Calu3 (cell line): ENCODE measurements around the gene HNRNPDL. TPM values are rescaled to one million over a fixed set of nuclear protein-coding genes. Genes with fewer than 3 reads are reported as not detected.

Source experiments
- BruUV-seq: library from RNA; stranded (reverse); fragments of 400-500 nt; replicated peaks from 2 replicates; lab custom pipeline; 2021; lab: Mats Ljungman, UMichigan
- CTCF ChIA-PET: fragments of 300-600 bp; sonication (Branson Sonifier 250); formaldehyde crosslinking; loops from one replicate; lab custom pipeline; 2022; ENCODE audit warnings: antibody characterized with exemption; lab: Charles Lee
- DNase-seq: peaks from one replicate; pipeline ENCODE4 v3.0.0; 2022
- H3K27ac Mint-ChIP-seq: one replicate; pipeline ENCODE4 v1.8.0; 2022; ENCODE audit warnings: mixed read lengths; ENCODE audit not compliant: unreplicated experiment
- H3K27me3 Mint-ChIP-seq: one replicate; pipeline ENCODE4 v1.8.0; 2022; ENCODE audit warnings: mixed read lengths; ENCODE audit not compliant: unreplicated experiment
- H3K36me3 Mint-ChIP-seq: one replicate; pipeline ENCODE4 v1.8.0; 2022; ENCODE audit warnings: mild to moderate bottlenecking, moderate library complexity, mixed read lengths; ENCODE audit not compliant: insufficient read depth, unreplicated experiment
- H3K4me1 Mint-ChIP-seq: one replicate; pipeline ENCODE4 v1.8.0; 2022; ENCODE audit warnings: mild to moderate bottlenecking, low read depth, mixed read lengths; ENCODE audit not compliant: unreplicated experiment
- H3K4me3 Mint-ChIP-seq: one replicate; pipeline ENCODE4 v1.8.0; 2022; ENCODE audit warnings: mild to moderate bottlenecking, low read depth, moderate library complexity, mixed read lengths; ENCODE audit not compliant: unreplicated experiment
- H3K9me3 Mint-ChIP-seq: one replicate; pipeline ENCODE4 v1.8.0; 2022; ENCODE audit warnings: low read depth, mixed read lengths; ENCODE audit not compliant: unreplicated experiment
- CTCF ChIP-seq: fragments of 200-600 bp; IDR thresholded peaks from one replicate; pipeline ENCODE4 v1.8.0; 2022; ENCODE audit warnings: antibody characterized with exemption; ENCODE audit not compliant: unreplicated experiment
- intact Hi-C: fragments of 100-400 bp; cut with micrococcal nuclease; formaldehyde crosslinking; loops from one replicate; pipeline ENCODE4 v1.10.0; 2022; ENCODE audit not compliant: unreplicated experiment
- total RNA-seq: library from RNA; stranded (reverse); gene quantifications from 2 replicates; pipeline ENCODE4 v1.2.3, GENCODE V29; 2022

Gene HNRNPDL
- total RNA-seq, 1 experiment from 2014 or later = 198 TPM

GRCh38 chr4:82436780-82437179 is 6.5 kb upstream of the HNRNPDL start:
- peaks cover 21% of the 10 kb centered on the region for H3K36me3 Mint-ChIP-seq
- no TSS peak for BruUV-seq
- no peak overlapping the region for H3K27ac Mint-ChIP-seq
- H3K9me3 Mint-ChIP-seq = no peaks in the 10 kb centered on the region
- CTCF ChIA-PET = no interaction called here
- no peak overlapping the region for H3K4me3 Mint-ChIP-seq
- DNase-seq = no peak
- intact Hi-C loops = no loop called here
- TF ChIP-seq CTCF = no peak
- no peaks in the 10 kb centered on the region for H3K27me3 Mint-ChIP-seq
- peaks cover 35% of the 10 kb centered on the region for H3K4me1 Mint-ChIP-seq

GRCh38 chr4:82436130-82436529 is 5.9 kb upstream of the HNRNPDL start:
- no TSS peak for BruUV-seq
- no peak for TF ChIP-seq CTCF
- intact Hi-C loops = no loop called here
- Mint-ChIP-seq H3K9me3 (no peaks in the 10 kb centered on the region), H3K36me3 (peaks cover 27% of the 10 kb centered on the region), H3K27ac (no peak overlapping the region), H3K27me3 (no peaks in the 10 kb centered on the region), H3K4me3 (no peak overlapping the region), H3K4me1 (peaks cover 33% of the 10 kb centered on the region)
- no peak for DNase-seq
- CTCF ChIA-PET = no interaction called here

GRCh38 chr4:82434949-82435348 is 4.7 kb upstream of the HNRNPDL start:
- CTCF ChIA-PET = interaction anchor here (0.6 kb wide), 1 partner anchor 835 kb away, joined by 3 read pairs; no protein-coding TSS in a partner anchor
- BruUV-seq = no TSS peak
- Mint-ChIP-seq H3K36me3 (peaks cover 39% of the 10 kb centered on the region), H3K4me3 (no peak overlapping the region), H3K4me1 (peaks cover 22% of the 10 kb centered on the region), H3K27me3 (no peaks in the 10 kb centered on the region), H3K9me3 (no peaks in the 10 kb centered on the region), H3K27ac (no peak overlapping the region)
- TF ChIP-seq CTCF = no peak
- intact Hi-C loops = no loop called here
- DNase-seq = no peak

- H3K27me3 Mint-ChIP-seq = peaks cover 9% of the 10 kb centered on the region
- no peak overlapping the region for H3K4me3 Mint-ChIP-seq
- DNase-seq = no peak
- no TSS peak for BruUV-seq
- intact Hi-C loops = no loop called here
- no peak overlapping the region for H3K27ac Mint-ChIP-seq
- H3K4me1 Mint-ChIP-seq = peaks cover 13% of the 10 kb centered on the region
- TF ChIP-seq CTCF = no peak
- CTCF ChIA-PET = no interaction called here
- H3K9me3 Mint-ChIP-seq = no peaks in the 10 kb centered on the region
- H3K36me3 Mint-ChIP-seq = peaks cover 45% of the 10 kb centered on the region
Measured at GRCh38 chr4:82433791-82434190, 3.5 kb upstream of the HNRNPDL start.
